GM19239 (cell line): ENCODE data around the gene POU6F2.

Experiments
- DNase-seq: peaks from one replicate; pipeline ENCODE4 v3.0.0; 2011; ENCODE audit warnings: low spot score; ENCODE audit not compliant: insufficient read length
- FAIRE-seq: peaks from 2 replicates; lab custom pipeline; 2011; peaks lifted over from hg19 to GRCh38; lab: Jason Lieb, UNC

POU6F2 gene

DNA sequence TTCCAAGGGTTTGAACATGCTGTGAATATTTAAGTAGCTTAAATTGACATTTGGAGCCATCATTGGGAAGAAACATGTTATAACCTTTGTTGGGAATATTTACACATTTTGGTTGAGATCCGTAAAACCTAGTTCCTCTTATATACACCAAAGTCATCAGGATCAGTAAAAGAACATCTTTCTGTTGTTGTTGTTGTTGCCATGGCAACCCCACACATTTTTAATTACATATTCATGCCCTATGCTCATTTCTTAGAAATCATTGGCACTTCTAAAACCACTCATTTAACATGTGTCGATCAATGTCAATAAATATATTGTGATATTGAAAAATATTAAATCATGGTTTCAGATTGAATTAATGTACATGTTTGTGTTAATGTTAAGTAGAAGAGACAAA lies 122.6 kb downstream of the POU6F2 start:
- FAIRE-seq (no peak), DNase-seq (no peak)

DNA sequence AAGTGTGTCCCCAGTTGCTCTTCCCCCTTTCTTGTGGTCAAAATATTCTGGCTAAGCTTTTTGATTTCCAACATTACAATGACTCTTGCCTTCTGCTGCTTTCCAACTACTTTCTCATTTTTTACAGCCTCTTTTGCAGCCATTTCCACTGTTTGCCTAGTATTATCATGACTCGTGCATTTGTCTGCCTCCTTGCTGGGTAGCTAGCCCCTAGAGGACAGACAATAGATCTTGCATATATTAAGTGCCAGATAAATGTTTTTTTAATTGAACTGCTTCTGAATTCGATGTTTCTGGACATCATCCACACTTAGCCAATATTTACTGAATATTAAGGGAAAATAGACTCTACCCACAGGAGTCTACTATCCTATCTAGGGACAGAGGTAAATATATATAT lies 124.5 kb downstream of the POU6F2 start:
- FAIRE-seq: no peak
- DNase-seq: no peak

DNA sequence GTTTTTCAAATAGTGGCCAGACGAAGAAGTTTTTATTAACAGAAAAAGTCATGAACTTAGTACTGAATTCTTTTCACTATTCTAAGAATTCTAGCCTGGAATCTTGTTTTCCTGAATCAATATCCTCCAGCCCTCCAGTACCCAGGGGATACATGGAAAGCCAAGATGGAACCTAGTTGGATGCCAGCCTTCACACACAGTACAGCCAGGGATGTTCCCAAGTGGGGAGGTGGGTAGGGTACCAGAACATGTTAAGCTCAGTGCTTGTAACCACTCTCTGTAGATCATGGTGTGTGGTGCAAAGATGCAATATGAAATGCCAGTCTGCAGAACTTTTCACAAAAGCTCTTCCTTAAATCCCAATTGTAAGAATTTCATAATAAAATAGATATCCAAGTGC lies 128.0 kb downstream of the POU6F2 start:
- DNase-seq: no peak
- FAIRE-seq: no peak

GRCh38 chr7:39125846-39126245 lies 148.1 kb downstream of the POU6F2 start:
- no peak for FAIRE-seq
- no peak for DNase-seq

DNA sequence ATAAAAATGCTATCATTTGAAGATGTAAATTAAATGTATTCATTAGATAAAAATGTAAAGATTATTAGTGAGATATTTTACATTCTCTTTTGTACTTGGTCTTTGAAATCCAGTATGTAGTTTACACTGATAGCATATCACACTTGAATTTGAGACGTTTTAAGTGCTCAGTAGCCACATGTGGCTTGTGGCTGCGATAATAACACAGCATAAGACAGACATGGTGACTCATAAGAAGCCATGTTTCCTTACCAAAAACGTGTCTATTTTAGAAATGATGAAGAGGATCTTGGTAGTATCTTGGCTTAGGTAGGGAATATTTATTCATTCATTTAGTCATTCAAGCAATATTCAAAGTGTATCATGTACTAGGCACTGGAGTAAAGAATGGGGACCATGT lies 149.3 kb downstream of the POU6F2 start:
- FAIRE-seq: no peak
- DNase-seq: no peak

- DNase-seq (no peak), FAIRE-seq (no peak)
Measured at GRCh38 chr7:39128287-39128843, 150.7 kb downstream of the POU6F2 start.

DNA sequence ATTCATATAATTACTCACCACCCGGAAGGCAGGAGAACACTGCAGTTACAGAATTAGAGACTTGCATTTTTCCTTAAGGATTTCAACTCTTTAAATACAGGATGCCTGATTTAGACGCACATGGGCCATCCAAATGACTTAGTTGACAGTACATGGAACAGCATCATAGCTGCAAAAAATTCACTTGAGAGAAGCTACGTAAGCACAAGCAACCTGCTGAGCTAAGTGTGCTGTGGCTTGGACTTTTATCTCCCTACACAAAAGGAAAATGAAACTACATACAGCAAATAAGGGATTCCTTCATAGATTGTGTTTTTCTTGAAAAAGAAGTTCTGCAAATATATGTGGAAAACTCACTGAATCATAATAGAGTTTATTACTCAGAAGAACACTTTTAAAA lies 152.6 kb downstream of the POU6F2 start:
- DNase-seq (no peak), FAIRE-seq (no peak)

DNA sequence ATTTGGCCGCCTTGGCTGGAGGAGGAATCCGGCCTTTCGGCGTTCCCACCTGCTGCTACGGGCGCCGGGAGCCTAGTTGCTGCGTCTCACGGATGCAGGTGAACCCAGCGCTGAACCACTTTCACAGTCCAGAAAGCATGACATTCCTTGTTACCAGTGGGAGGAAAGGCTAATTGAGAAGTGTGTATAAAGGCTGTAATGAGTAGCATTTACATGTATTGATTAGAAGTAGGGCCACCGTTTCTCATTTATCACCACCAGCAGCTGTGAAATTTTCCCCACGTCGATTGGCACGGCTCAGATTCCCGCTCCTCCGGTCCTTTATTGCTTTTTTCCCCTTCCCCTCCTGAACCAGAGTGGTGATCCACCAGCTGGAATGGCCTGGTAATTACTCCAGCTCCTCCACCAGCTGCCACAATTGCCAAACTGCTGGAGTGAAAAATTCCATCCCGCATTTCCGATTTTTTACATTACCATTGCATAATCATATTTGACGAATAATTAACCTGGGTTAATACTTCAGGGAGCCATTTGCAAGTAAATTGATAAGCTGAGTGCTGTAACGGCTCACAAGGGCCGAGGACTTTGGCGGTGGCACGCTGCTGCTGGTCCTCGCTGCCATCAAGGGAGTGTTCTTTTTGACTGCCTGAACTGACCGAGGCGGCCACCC lies 153.3 kb downstream of the POU6F2 start:
- DNase-seq (no peak), FAIRE-seq (no peak)

GRCh38 chr7:39132306-39132705 lies 154.6 kb downstream of the POU6F2 start:
- FAIRE-seq: no peak
- DNase-seq: no peak

DNA sequence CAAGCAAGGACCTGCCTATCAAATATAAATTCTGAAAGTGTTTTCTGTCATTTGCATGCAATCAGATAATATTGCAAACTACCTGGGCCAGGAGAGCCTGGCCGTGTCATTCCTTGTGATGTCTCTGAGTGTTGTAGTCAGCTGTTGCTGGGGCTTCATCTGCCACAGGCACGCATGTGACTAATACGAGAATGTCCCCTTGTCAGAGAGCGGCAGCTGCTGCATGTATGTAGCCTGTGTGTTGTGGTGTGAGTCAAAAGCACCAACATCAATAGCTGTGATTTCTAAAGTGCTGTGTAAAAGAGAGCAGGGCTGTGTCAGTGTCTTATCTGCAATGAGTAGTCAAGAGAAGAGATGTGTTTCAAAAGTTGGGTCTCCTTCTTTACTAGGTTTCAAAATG lies 155.4 kb downstream of the POU6F2 start:
- DNase-seq (no peak), FAIRE-seq (no peak)

DNA sequence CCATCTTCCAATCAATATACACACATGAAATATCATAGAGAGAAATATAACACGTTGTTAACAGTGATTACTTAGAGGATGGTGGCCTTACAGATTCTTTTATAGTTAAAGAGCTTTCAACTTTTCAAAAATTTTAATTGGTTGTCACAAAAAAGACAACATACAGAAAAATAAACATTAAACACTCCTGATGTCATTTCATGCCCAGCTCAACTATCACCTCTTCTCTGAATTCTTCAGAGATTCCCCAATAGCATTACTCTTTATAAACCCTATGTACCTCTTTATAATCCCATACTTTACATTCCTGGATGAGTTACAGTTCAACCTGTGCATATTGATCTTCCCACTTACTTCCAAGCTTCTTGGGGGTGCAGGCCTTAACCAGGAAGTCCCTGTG lies 159.8 kb downstream of the POU6F2 start:
- no peak for FAIRE-seq

DNA sequence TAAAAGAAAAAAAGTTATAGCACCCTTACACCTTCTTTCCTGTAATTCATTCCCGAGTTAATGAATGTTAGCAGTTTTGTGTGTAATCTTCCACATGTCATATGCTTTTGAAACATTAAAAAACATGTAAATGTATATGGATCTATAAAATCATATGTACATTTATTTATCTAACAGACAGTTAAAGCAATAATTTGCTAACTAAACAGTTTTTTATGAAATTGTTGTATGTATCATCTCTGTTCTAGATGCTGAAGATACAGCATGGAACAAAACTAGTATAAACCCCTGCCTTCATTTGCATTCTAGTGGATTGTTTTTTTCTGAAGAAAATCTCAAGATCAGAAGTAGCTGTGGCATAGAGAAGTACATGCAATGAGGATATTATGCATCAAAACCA lies 165.0 kb downstream of the POU6F2 start:
- FAIRE-seq: no peak
- no peak for DNase-seq

More for the DNA sequence above, 159.8 kb downstream of the POU6F2 start:
- no peak for DNase-seq

- FAIRE-seq: no peak
- DNase-seq: no peak
Measured at GRCh38 chr7:39144420-39144819, 166.7 kb downstream of the POU6F2 start.

GRCh38 chr7:39145283-39145682 lies 167.6 kb downstream of the POU6F2 start:
- DNase-seq: no peak
- no peak for FAIRE-seq

DNA sequence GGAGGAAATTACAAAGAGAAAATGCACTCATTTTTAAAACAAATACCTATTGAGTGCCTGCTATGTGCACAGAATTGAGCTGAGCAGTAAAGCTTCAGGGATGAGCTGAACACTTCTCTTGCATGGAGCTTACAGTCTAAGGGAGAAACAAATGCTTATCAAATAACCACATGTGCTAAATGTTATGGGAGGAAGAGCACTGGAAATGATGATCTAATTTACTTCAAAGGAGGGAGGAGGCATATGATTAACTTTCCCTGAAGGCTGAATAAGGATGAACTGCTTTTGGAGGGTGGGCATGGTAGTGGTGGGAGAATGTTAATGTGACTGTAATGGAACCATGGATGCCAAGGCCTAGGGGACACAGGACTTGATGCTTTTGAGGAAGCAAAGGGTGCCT lies 168.2 kb downstream of the POU6F2 start:
- FAIRE-seq (no peak), DNase-seq (no peak)

DNA sequence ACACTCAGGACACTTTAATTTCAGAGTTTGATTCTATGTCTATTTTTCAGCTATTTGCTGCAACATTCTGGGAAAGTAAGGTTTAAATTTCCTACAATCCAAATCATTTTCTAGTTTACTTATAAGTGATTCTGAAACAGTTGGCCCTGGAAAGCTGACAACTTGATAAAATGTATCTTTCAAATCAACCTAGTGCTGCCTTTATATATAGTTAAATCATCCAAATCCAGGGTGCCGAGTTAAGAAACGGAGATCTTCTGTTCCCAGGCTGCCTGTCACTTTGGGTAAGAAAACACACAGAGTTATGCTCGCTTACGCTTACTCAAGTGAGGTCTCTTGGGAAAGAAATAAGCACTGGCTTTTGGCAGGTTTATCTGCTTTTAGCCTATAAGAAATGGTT lies 175.0 kb downstream of the POU6F2 start:
- DNase-seq (no peak), FAIRE-seq (no peak)

DNA sequence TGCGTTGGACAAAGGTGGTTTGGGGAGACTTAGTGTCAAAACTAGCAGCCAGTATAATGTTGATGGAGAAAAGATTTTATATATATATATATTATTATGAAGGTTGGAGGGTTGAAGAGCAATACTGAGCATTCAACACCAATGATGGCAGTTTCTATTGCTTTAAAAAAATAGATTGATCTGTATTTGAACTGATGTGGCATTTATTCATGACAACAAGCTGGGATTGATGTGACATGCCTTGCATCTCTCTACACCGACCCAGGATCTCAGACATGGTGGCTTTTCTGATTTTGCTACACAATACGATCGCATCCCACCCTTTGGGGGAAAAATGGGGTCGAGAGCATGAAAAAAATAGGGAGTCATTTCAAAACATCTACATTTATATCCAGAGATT lies 175.4 kb downstream of the POU6F2 start:
- FAIRE-seq: no peak

GRCh38 chr7:39153647-39154046 lies 175.9 kb downstream of the POU6F2 start:
- no peak for FAIRE-seq
- DNase-seq: no peak

More for the DNA sequence above, 175.4 kb downstream of the POU6F2 start:
- DNase-seq: no peak

DNA sequence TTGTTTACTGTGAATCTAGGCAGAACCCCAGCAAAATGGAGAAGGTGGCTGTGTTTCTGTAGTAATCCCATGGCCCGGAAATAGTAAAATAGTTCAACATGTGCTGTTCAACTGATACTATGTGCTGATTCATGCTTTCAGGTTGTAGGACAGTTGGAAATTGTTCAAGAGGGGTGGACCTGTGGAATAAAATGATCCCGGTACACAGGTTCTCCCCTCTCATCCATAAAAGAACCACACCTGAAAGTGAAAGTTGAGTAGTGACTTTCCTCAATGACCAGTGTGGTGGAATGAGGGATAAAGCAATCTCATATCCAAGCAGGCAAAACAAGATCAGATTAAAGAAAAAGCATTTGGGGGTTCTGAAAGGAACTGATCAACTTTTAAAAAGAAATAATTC lies 177.1 kb downstream of the POU6F2 start:
- FAIRE-seq (no peak), DNase-seq (no peak)

- DNase-seq: no peak
- FAIRE-seq: no peak
Measured at GRCh38 chr7:39158367-39158766, 180.7 kb downstream of the POU6F2 start.

DNA sequence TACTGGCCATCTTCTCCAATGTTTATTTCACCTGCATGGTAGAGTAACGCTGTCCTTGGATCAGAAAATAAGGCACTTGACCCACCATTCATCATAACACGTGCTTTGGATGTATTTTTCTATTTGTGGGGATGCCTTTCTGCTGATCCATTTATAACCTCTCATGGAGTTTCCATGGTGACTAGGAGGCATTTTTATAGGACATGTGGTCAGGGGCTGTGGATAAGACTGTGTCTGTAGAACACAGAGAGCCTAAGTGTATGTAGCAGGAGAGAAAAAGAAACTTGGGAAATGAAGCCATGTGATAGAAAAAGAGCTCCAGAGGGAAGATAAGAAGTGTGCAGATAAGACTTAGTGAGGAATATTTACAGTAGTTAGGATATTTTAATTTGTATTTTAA lies 184.2 kb downstream of the POU6F2 start:
- FAIRE-seq: no peak
- DNase-seq: no peak

GRCh38 chr7:39164887-39165286 lies 187.2 kb downstream of the POU6F2 start:
- FAIRE-seq (no peak), DNase-seq (no peak)
